ENCODE measurements around the gene LTBP2. TPM values are rescaled to one million over a fixed set of nuclear protein-coding genes. Genes with fewer than 3 reads are reported as not detected.

Gene LTBP2
- total and polyA plus RNA-seq, 2 of the 8 experiments (the other 6 are each of a cell fraction or from before 2014, with no cell fraction given) = 0.48 to 0.89 TPM

GRCh38 chr14:74577247-74577947 is 34.6 kb downstream of the LTBP2 start:
- Histone ChIP-seq H3K23ac (ENCODE audit: insufficient read length) (no peak overlapping the region), H2AK5ac (ENCODE audit: low read depth, low read length) (no peak overlapping the region), H2BK5ac (ENCODE audit: low read depth, low read length) (no peak overlapping the region), H4K91ac (replicated peaks; ENCODE audit: insufficient read length, low read length) (no peak overlapping the region), H3K36me3 (ENCODE audit: control insufficient read depth in 2 of 4, insufficient read depth in 4 of 4, low read length in 3 of 4) (no peaks in the 10 kb centered on the region), H3K4me1 (replicated peaks in 1 of 4; ENCODE audit: control insufficient read depth in 3 of 4, insufficient read depth in 4 of 4, low read length in 3 of 4) (peaks cover 0 to 6% (median 0%) of the 10 kb centered on the region in 4 experiments; a peak in 3 of 7 replicates), H3K27me3 (replicated peaks in 1 of 4; ENCODE audit: control insufficient read depth in 3 of 4, extremely low read depth in 1 of 4, insufficient read depth in 3 of 4, low read length in 3 of 4) (no peaks in the 10 kb centered on the region), H3K14ac (ENCODE audit: insufficient read length) (no peak overlapping the region), H3K4me2 (ENCODE audit: insufficient read depth in 1 of 2, low read depth in 2 of 2, low read length in 2 of 2) (no peak overlapping the region), H3K4ac (replicated peaks; ENCODE audit: insufficient read length, low read depth, low read length) (no peak overlapping the region), H3K56ac (replicated peaks; ENCODE audit: insufficient read length, low read depth, low read length) (no peak overlapping the region), H2BK20ac (ENCODE audit: low read length) (no peak overlapping the region), H3K23me2 (ENCODE audit: low read depth, low read length) (no peaks in the 10 kb centered on the region), H4K20me1 (replicated peaks in 1 of 2; ENCODE audit: control insufficient read depth in 1 of 2, insufficient read depth in 2 of 2, low read length in 2 of 2) (no peaks in the 10 kb centered on the region), H3K4me3 (ENCODE audit: extremely low read depth in 1 of 4, insufficient read depth in 2 of 4, low read depth in 3 of 4, low read length in 4 of 4) (no peak overlapping the region), H3K27ac (ENCODE audit: low read depth, low read length) (no peak overlapping the region), H3K79me2 (ENCODE audit: control insufficient read depth in 1 of 2, insufficient read depth in 2 of 2, low read length in 2 of 2) (no peaks in the 10 kb centered on the region), H2BK15ac (ENCODE audit: low read length) (no peak overlapping the region), H3K79me1 (ENCODE audit: low read depth, low read length) (no peaks in the 10 kb centered on the region), H3K18ac (ENCODE audit: extremely low read depth, low read length) (no peak overlapping the region), H3K9me3 (ENCODE audit: insufficient read depth in 2 of 2, low read depth in 1 of 2, low read length in 1 of 2) (no peaks in the 10 kb centered on the region), H2AFZ (ENCODE audit: low read length) (no peak overlapping the region), H2BK12ac (ENCODE audit: low read depth, low read length) (no peak overlapping the region), H2BK120ac (replicated peaks; ENCODE audit: low read depth, low read length) (no peak overlapping the region), H3K9ac (replicated peaks in 1 of 4; ENCODE audit: extremely low read depth in 1 of 4, low read depth in 3 of 4, low read length in 3 of 4) (no peak overlapping the region), H4K5ac (ENCODE audit: insufficient read length, low read depth, low read length) (no peak overlapping the region), H4K8ac (ENCODE audit: extremely low read depth, insufficient read depth, low read length) (no peak overlapping the region)
- no peak for FAIRE-seq
- CTCF ChIA-PET (ENCODE audit: partially characterized antibody) = interaction anchor here (0.6 to 1.3 kb wide), 2 partner anchors 42 to 283 kb away, joined by 3 read pairs; no protein-coding TSS in a partner anchor
- DNase-seq (ENCODE audit: low read depth in 1 of 2, low spot score in 2 of 2) = no peak
- POLR2A ChIA-PET (ENCODE audit: partially characterized antibody) = no interaction called here
- 90% methylated on average over 11 of the region's 11 CpGs; no CpG with 5 or more reads in 1 of the 2 experiments for WGBS, 2 experiments (ENCODE audit: extremely low coverage in 1 of 2, insufficient coverage in 1 of 2, insufficient read length in 1 of 2, insufficient replicate concordance in 2 of 2, low coverage in 1 of 2, low lambda C conversion rate in 2 of 2, missing lambda C conversion rate in 1 of 2)
- TF ChIP-seq E2F6 (IDR thresholded peaks at IDR 0.05) (no peak), POLR2A (IDR thresholded peaks at IDR 0.05; ENCODE audit: control extremely low read depth in 1 of 2, low read depth in 2 of 2, low read length in 2 of 2) (no peak), SUZ12 (IDR thresholded peaks at IDR 0.05; ENCODE audit: low read length) (no peak), SIX5 (IDR thresholded peaks at IDR 0.05; ENCODE audit: low read depth, low read length) (no peak), HDAC2 (IDR thresholded peaks at IDR 0.05; ENCODE audit: borderline replicate concordance in 1 of 2, low read depth in 2 of 2, low read length in 2 of 2) (no peak), ASH2L (IDR thresholded peaks at IDR 0.05; ENCODE audit: low read length) (no peak), SP4 (IDR thresholded peaks at IDR 0.05; ENCODE audit: low read length) (no peak), RNF2 (IDR thresholded peaks at IDR 0.05; ENCODE audit: borderline replicate concordance, low read depth, low read length, missing control alignments, poor library complexity, severe bottlenecking) (no peak), SRF (IDR thresholded peaks at IDR 0.05; ENCODE audit: low read depth, low read length) (no peak), MAX (IDR thresholded peaks at IDR 0.05) (no peak), CHD2 (IDR thresholded peaks at IDR 0.05; ENCODE audit: low read length) (no peak)

Data from H1 (cell line).